ENCODE data around the gene SFTPB.
"Not testable (repeated sequence)": the region's sequence is repeated elsewhere in the genome, so short reads cannot be mapped to it uniquely, and the experiment has no call there.

Gene SFTPB

DNA sequence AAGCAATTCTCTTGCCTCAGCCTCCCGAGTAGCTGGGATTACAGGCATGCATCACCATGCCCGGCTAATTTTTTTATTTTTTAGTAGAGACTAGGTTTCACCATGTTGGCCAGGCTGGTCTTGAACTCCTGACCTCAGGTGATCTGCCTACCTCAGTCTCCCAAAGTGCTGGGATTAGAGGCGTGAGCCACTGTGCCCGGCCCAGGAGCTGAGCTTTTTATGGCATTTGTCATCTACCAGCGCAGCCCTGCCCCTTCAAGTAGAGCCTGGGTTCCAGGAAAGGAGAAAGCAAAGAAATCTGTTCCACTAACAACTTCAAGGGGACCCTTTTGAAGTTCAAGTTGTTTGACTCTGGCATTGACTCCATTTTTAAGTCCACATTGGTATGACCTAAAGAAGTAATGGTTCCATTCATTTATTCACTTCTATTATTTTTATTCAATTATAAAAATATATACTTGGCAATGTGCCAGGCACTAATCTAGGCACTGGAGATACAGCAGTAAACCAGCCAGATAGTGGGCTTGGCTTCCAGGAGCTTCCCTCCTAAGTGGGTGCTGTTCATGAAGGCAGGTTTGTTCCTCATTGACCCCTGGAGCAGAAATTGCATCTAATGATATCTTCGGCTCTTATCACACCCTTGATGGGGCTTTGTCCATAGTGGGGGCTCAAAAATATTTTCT is 8.0 kb upstream of the SFTPB start:
- DNase-seq (ENCODE audit: low read depth in 2 of 2): no peak

- no peak for DNase-seq (ENCODE audit: low read depth in 2 of 2)
These were observed 7.4 kb upstream of the SFTPB start for GRCh38 chr2:85675427-85675826.

GRCh38 chr2:85674417-85674816 is 6.4 kb upstream of the SFTPB start:
- no peak for DNase-seq (ENCODE audit: low read depth in 2 of 2)

DNA sequence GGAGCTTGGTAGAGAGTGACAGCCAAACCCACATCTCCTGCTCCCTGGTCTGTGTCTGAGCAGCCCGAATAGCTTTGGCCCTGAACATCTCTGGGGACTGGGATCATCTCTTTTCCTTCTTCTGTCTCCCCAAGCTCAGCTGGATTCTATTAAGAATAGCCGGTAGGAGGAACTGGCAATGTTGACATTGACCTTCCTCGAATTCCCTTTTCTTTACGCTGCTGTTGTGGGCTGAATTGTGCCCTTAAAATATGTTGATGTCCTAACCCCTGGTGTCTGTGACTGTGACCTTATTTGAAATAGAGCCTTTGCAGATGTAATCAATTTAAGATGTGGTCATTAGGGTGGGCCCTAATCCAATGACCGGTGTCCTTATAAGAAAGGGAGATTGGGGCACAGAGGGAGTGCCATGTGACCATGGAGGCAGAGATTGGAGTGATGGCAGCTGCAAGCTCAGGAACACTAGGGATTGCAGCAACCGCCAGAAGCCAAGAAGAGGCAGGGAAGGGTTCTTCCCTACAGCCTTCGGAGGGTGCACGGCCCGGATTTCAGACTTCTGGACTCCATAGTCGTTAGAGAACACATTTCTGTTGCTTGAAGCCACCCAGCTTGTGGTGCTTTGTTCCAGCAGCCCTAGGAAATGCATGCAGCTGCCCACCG is 5.8 kb upstream of the SFTPB start:
- no peak for DNase-seq (ENCODE audit: low read depth in 2 of 2)

DNA sequence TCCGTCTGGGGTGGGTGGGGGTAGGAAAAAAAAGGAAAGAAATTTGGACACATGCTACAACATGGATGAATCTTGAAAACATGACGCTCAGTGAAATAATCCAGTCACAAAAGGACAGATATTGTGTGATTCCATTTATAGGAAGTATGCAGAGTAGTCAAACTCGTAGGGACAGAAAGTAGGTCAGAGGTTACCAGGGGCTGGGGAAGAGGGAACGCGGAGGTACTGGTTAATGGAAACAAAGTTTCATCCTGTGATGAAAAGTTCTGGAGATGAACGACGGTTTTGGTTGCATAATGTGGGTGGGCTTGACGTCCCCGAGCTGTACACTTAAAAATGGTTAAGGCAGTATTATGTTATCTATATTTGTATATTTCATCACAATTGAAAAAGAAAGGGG is 4.5 kb upstream of the SFTPB start:
- DNase-seq (ENCODE audit: low read depth in 2 of 2): no peak

DNA sequence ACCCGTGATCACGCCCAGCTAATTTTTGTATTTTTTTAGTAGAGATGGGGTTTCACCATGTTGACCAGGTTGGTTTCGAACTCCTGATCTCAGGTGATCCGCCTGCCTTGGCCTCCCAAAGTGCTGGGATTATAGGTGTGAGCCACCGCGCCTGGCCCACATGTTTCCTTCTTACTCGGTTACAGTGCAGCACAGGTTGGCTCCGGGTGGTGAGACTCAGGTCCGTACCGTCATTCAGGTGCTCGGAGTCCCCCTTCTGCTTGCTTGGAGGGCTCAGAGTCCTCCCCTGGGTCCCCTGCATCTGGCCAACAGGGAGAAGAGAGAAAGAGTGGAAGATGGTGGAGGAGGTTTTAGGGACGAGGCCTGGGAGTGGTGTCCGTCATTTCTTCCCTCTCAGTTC is 2.4 kb upstream of the SFTPB start:
- not testable (repeated sequence) for DNase-seq (ENCODE audit: low read depth in 2 of 2)

GRCh38 chr2:85669549-85669948 is 1.6 kb upstream of the SFTPB start:
- no peak for DNase-seq (ENCODE audit: low read depth in 2 of 2)

DNA sequence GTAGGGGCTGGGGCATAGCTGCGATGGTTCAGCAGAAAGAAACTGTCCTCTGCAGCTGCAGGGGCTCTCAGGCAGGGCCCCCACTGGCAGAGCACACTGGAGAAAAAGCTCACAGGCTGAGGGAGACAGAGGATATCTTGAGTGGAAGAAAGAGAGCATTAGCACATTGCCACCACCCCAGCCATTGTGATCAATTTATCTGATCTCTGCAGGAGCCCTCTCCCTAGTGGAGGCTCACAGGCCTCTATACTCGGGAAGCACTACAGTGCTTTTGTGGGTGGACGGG is 801 bp upstream of the SFTPB start:
- DNase-seq (ENCODE audit: low read depth in 2 of 2): no peak

GRCh38 chr2:85667561-85668008 is 414 bp downstream of the SFTPB start:
- DNase-seq (ENCODE audit: low read depth in 2 of 2): no peak

DNA sequence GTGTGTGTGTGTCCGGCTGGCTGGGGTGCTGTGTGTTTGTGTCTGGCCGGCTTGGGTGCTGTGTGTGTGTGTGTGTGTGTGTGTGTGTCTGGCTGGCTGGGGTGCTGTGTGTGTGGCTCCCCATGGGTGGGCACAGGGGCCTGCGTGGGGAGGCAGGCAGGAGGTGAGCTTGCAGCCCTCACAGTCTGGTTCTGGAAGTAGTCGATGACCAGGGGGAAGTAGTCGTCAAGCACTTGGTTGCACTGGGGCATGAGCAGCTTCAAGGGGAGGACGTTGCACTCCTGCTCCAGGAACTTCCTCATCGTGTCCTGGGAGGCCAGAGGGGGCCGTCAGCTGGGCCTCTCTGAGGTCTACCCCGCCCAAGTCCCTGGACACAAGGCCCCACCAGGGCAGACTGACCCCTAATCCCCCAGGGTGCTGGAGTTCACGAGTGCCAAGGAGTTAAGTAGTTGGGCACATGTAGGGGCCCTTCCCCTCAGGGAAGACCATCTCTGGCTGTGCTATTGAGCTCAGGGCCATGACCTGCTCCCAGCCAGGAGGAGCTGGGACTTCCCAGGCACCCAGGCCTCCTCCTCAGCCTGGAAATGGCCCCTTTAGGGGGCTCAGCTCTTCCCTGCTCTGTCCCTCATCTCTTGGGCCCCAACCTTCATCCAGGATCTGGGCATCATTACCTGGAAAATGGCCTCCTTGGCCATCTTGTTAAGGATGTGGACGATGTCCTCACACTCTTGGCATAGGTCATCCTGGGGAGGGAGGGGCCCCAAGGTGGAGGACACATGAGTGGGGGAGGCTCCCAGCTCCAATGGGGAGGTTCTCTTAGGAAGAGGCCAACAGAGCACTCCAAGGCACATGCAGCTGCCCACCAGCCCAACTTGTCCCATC is 1.3 kb downstream of the SFTPB start:
- DNase-seq (ENCODE audit: low read depth in 2 of 2): no peak

DNA sequence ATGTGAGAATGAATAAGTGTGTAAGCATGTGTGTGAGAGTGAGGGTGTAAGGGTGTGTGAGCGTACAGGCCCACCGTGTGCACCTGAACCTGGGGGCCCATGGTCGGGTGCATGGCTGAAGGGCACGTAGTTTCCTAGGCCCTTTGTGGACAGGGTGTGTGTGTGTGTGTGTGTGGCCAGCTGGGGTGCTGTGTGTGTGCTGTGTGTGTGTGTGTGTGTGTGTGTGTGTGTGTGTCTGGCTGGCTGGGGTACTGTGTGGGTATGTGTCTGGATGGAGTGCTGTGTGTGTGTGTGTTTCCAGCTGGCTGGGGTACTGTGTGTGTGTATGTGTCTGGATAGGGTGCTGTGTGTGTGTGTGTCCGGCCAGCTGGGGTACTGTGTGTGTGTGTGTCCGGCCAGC is 2.0 kb downstream of the SFTPB start:
- DNase-seq (ENCODE audit: low read depth in 2 of 2): no peak

- no peak for DNase-seq (ENCODE audit: low read depth in 2 of 2)
These were observed 2.6 kb downstream of the SFTPB start for GRCh38 chr2:85665264-85665937.

DNA sequence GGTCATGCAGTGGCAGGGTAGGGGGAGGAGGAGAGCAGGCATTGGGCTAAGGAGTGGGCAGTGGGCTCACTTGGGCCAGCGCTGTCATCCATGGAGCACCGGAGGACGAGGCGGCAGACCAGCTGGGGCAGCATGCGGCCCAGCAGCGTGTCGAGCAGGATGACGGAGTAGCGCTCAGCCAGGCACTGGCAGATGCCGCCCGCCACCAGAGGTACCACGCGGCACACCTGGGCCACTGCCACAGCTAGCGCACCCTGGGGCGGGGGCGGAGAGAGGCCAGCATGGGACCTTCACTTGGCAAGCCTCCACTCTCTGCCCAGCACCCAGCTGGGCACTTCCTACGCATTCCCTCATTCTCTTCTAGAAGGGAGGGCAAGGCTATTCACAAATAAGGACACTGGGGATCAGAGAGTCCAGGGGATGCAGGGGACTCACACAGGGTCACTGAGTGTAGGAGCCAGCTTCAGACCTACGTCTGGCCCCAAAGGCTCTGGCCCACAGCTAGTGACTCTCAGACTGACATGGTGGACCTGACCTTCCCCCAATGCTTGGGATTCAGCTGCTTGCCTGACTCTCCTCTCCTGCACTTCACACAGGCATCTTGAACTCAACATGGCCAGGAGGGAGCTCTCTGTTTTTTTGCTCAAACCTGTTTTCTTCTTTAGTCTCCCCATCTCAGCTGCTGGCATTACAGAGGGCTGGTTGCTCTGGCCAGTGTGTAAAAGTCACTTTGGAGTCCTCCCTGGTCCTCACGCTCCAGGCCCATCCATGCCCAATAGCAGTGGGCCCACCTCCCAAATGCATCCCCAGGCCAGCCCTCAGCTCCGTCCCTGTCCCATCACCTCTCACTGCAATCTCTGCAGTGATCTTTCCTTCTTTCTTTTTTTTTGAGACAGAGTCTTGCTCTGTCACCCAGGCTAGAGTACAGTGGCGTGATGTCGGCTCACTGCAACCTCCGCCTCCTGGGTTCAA is 4.1 kb downstream of the SFTPB start:
- no peak for DNase-seq (ENCODE audit: low read depth in 2 of 2)

DNA sequence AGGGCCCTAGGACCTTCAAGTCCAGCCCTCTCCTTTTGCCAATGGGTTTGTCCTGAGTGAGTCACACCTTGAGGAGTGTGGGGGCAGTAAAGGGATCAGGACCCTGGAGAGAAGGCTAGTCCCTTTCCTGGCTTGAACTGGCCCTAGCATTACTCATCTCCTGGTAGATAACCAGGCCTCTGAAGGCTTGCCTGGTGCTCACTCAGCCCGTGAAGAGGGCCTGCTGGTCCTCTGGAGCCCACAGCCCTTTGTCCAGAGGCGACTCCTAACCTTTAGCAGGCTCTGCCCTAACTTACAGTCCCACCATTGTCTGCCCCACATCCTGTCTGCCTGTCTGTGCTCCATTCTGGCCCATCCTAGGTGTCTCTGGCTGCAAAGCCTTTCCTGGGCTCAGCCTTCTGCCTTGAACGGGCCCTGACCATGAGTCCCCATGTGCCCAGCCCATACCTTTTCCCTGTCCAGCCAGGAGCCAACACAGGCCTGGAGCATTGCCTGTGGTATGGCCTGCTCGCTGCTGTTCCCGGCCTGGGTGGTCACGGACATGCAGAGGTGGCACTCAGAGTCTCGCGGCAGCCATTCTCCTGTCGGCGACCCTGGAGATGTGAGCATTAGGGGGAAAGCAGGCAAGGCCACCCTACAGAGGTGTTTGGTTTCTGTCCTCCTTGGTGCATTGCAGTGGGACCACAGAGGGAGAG is 5.0 kb downstream of the SFTPB start:
- DNase-seq (ENCODE audit: low read depth in 2 of 2): no peak

DNA sequence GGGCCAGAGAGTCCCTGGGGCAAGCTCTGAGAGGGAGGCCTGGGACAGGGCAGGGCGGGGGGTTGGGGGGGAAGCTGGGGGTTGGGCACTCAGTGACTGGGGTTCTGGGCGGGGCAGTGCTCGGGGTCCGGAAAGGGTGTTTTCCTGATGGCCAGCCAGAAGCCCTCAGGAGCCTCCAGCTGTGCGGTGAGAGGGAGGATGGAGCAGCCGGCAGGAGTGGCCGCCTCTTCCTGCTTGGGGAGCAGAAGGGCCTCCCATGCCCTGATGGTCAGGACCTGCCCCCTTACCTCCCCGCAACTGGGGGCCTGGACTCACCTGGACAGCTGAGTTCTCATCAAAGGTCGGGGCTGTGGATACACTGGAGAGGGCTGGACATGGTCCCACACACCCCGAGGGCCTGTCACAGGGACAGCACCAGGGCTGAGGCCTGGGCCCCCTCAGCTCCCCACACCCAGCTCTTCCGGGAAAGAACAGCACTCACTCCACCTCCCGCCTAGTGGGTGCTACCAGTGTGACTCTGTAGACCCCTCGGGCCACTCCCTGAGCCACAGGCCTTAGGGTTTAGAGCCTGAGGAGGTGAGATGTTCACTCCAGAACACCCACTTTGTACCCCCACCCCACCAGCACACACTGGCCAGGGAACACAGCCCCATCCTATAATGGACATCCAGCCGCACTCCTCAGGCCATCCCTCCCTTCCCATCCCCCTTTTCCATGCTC is 6.7 kb downstream of the SFTPB start:
- DNase-seq (ENCODE audit: low read depth in 2 of 2): no peak

DNA sequence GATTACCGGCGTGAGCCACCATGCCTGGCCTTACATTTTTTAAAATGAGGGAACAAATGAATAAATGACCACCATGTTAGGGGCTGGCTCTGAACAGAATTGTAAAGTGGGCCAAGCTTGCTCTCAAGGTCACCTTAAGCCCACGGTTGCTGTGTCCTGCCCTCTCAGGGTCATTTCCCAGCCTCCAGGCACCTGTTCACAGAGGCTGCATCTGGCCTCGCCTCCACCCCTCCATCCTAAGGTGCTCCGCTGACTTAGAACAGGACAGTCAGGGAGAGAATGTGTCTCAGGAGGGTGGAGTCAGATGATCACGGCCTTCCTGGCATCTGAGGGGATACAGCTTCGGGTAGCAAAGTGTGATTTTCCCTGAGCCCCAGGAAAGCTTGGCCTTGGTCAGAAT is 7.3 kb downstream of the SFTPB start:
- no peak for DNase-seq (ENCODE audit: low read depth in 2 of 2)

DNA sequence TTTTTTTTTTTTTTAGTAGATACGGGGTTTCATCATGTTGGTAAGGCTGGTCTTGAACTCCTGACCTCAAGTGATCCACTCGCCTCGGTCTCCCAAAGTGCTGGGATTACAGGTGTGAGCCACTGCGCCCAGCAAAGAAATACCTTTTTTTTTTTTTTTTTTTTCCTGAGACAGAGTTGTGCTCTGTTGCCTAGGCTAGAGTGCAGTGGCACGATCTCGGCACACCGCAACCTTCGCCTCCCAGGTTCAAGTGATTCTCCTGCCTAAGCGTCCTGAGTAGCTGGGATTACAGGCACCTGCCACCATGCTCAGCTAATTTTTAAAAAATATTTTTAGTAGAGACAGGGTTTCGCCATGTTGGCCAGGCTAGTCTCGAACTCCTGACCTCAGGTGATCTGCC is 7.7 kb downstream of the SFTPB start:
- DNase-seq (ENCODE audit: low read depth in 2 of 2): not testable (repeated sequence)

DNA sequence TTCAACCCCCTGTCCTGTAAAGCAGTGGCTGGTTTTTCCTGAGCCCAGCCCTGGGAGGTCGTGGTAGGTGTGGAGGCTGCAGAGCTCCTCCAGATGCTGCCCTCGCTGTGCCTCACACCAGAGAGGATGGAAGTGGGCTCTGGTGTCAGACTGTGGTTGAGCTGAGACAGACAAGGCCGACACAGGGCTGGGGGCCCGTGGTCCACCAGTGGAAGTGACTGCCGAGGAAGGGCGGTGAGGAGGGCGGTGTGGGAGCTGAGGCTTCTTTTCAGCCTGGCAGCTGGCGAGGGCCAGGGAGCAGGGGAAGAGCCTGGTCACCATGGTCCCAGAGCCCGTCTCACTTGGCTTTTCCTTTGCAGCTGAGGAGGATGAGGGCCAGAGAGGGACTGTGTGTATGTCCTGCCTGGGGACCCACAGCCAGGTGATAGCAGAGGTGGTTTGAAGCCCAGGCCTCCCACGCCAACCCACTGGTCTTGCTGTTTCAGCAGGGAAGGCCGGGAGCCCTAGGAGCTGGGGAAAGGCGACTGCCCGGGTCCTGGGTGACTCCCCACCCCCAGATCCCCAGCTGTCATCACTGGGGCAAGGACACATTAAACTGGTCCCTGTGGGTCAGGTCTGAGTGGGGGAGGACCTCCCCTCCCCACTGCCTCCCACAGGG is 8.5 kb downstream of the SFTPB start:
- no peak for DNase-seq (ENCODE audit: low read depth in 2 of 2)

GRCh38 chr2:85657399-85657798 is 10.6 kb downstream of the SFTPB start:
- not testable (repeated sequence) for DNase-seq (ENCODE audit: low read depth in 2 of 2)

Measured in stimulated activated CD8-positive, alpha-beta memory T cell treated with anti-CD3 and anti-CD28 coated beads, Interleukin-2, amount 100 ng/mL, for 1 hour (primary cell).